ENCODE measurements around the gene UGT1A10.

The UGT1A10 gene

GRCh38 chr2:233802132-233802815 is 166.0 kb downstream of the UGT1A10 start:
- no peak for DNase-seq

- no peak for DNase-seq
Measured at GRCh38 chr2:233803292-233803911, 167.2 kb downstream of the UGT1A10 start.

DNA sequence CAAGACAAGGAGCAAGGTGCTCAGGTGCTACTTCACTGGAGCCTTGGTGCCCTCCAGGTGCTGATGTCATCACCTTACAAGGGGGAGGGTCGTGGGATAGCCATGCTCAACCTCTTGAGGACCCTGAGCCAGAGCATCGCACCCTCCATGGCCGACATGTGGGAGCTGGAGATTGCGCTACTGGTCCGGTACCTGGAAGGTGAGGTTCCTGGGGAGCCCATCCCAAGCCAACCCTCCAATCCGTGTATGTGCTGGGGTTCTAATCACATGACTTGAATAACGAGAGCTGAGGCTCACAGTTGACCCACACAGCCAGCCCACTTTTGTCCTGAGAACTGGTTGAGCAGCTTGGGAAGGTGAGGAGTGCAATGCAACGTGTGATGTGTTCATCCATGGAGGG is 167.7 kb downstream of the UGT1A10 start:
- DNase-seq: no peak

DNA sequence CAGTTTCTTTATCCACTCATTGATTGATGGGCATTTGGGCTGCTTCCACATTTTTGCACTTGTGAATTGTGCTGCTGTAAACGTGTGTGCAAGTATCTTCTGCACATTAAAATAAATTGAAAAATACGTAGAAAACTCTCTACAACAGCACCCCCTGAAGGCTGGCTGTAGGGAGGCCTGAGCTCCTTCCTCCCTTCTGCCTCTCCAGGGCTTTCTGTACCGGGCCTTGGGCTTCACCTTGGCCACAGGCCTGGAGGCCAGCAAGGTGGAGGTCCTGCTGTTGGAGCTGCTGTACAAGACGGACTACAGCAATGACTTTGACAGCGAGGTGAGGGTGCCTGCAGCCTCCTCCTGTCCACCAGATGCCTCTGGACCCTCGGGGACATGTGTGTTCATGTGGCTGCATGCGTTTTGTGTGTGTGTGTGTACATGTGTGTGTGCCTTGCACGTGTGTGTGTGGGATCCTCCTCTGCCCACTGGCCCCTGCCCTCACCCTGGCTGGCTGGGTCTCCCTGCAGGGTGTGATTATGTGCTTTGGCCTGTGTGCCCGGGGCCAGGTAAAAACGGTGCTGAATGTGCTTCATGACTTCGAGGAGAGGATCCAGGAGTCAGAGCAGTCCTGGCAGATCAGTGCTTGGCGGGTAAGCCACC is 171.1 kb downstream of the UGT1A10 start:
- DNase-seq: no peak

DNA sequence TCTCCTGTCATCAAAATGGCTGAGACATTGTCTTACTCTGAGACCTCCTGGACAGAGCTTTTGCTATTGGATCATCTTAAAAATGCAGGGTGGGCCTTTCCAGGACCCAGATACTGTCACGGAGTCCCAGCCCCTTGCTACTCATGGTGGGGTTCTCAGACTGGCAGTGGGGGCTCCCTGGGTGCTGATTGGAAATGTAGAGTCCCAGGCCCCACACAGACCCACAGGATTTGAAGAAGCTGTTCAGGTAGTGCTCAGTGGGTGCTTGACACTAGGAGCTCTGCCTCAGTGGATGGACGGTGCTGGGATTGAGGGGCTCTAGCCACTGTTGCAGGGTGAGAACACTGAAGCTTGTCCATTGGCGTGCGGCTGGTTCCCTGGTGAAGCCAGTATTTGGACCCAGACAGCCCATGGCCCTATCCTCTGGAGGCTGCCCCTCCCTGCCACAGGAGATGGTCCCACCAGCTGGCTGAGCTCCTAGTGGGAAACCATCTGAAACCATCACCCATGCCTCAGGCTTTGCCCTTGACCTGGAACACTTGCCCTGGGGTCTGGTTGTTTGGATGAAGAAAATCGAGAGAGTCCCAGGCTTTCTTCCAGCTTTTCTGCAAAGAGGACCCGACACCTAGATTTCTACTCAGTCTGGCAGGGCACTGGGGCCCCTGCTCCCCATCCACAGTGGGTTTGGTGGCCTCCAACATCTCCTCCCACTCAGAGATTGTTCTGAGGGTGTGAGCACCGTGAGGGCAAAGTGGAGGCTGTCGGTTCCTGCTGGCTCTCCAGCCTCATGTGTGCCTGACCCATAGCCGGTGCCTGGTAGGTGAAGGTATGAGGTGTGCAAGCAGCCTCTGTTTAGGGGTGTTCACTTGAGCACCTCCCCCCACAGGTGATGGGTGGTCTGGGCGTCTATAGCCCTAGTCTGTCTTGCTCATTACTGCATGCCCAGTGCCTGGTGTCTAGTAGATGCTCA is 172.0 kb downstream of the UGT1A10 start:
- no peak for DNase-seq

DNA sequence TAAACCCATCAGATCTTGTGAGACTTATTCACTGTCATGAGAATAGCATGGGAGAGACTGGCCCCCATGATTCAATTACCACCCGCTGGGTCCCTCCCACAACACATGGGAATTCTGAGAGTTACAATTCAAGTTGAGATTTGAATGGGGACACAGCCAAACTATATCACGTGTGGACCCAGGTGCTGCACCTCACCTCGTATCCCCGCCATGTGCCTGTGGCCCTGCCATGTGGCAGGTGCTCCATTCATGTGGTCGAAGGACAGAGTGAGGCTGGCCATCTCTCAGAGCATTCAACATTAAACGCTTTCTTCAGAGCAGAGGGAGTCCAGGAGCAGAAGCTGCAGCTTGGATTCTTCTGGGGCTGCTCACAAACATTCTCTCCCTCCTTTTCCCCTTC is 174.1 kb downstream of the UGT1A10 start:
- no peak for DNase-seq

- DNase-seq: no peak
Measured at GRCh38 chr2:233811087-233811486, 174.8 kb downstream of the UGT1A10 start.

DNA sequence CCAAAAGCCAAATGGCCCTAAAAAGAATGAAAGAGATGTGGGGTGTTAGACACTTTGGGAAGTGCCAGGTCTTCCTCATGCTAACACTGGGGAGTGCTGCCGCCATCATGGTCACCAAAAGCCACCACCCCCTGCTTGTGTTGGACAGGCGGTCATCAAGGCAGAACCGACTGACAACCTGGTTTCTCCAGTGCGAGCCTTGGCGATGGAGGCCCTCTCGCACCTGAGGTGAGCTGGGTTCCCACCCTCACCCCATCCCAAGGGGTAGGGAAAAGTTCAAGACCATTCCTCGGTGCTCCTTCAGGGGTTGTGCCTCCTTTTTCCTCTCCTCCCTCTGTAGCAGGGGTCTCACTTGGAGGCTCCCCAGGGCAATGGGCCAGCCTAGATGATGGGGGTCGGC is 175.5 kb downstream of the UGT1A10 start:
- no peak for DNase-seq

DNA sequence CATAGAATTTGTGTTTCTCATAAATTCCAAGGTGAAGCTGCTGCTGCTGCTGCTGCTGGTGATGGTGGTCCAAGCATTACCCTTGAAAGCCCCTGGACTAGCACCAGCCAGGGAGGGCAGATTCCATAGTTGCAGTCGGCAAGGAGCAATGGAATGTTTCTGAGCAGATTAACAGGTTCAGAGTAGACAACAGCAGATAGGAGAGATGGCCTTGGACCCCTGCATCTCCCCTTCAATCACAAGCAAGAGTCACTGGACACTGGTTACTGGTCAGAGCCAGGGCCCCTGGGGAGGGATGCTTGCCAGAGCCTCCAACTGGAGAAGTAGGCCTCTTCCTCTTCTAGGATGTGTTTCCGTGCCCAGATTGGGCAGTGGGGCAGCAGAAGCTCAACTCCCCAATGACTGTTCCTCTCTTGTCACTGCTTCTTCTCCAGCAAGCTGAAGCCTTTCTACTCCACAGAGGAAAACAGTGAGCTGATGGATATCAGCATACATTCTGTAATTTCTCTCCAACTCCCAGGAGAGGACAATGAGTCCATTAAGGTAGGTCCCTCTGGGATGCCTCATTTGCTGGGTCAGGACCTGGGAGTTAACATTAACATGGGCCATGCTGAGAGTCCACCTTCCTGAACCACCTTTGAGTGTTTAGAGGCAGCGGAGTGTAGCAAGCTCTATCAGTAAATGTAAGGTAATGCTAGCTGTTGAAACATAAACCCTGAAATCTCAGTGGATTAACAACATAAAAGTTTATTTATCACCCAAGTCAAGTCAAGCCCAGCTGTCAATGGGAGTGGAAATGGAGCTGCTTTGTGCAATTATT is 177.2 kb downstream of the UGT1A10 start:
- no peak for DNase-seq

DNA sequence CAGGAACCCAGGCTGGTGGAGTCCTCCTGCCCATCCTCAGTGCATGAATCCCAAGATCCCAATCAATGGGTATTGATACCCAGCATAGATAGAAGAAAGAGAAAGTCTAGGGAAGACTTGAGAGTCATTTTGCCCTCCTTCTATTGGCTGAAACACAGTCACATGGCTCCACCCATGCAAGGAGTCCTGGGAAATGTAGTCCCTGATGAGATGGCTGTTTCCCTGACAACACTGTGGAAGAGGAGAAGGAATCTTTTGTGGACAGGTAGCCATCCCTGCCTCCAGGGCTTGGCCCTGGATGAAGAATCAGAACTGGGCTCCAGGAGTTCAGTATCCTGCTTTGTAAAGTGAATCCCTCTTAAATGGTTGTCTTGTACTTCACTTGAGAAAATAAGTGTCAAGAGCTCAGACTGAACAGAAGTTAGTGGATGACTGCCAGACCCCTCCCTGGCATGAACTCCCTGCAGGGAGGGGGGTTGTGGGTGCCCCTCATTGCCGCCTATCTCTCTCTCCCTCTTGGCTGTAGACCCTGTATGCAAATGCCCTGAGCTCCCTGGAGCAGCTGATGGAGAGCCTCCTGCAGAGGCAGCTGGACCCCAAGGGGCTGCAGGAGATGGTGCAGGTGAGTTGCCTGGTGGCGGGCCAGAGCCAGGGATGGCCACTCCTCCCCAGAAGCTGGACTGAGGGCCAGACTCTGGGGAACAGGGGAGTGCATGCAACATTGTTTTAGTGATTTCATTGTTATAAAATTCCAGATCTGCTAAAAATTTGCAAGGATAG is 178.0 kb downstream of the UGT1A10 start:
- DNase-seq: no peak

DNA sequence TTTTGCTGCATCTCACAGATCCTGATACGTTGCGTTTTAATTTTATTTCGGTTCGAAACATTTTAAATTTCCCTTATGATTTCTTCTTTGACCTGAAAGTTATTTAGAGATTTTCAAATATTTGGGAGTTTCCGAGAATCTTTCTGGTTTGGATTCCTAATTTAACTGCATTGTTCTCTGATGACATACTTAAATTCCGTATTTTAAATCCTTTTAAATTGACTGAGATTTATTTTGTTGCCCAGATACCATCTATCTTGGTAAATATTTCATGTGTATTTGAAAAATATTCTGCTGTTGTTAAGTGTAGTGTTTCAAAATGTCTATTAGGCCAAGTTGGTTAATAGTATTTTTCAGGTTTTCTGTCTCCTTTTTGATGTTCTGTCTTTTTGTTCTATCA is 179.6 kb downstream of the UGT1A10 start:
- DNase-seq: no peak

DNA sequence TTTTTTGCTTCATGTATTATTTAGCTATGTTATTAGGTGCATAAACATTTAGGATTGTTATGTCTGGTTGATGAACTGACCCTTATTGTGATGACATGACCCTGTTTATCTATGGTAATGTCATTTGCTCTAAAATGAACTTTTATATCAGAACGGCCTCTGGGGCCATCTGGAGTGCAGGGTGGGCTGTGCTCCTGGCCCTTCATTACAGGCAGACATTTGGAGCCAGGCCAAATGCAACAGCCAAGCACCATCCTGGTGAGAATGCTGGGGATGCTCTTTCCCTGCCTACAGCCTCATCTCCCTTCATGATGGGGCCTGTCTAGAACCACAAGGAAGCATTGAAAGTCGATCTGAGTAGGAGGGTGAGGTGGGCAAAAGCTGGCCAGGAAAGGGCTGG is 180.1 kb downstream of the UGT1A10 start:
- no peak for DNase-seq

DNA sequence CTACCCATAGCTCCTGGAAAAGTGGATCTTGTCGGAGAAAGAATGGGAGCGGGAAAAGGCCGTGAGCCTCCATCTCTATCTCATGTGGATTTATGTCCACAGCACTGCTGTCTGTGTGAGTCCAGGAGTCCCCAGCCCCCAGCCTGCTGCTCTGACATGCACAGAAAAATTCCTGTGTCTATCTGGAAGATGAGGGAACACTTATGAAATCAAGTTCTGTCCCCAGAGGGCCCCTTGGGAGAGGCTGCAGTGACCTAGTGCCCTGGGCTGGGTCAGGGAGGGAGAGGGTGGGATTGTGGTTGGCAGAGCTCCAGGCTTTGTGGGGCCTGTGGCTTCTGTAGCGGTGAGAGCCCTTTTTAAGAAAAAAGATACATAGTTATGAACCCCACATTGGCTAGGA is 180.5 kb downstream of the UGT1A10 start:
- DNase-seq: no peak

- DNase-seq: no peak
Measured at GRCh38 chr2:233817361-233817911, 181.2 kb downstream of the UGT1A10 start.

GRCh38 chr2:233817995-233818638 is 181.9 kb downstream of the UGT1A10 start:
- DNase-seq: no peak

DNA sequence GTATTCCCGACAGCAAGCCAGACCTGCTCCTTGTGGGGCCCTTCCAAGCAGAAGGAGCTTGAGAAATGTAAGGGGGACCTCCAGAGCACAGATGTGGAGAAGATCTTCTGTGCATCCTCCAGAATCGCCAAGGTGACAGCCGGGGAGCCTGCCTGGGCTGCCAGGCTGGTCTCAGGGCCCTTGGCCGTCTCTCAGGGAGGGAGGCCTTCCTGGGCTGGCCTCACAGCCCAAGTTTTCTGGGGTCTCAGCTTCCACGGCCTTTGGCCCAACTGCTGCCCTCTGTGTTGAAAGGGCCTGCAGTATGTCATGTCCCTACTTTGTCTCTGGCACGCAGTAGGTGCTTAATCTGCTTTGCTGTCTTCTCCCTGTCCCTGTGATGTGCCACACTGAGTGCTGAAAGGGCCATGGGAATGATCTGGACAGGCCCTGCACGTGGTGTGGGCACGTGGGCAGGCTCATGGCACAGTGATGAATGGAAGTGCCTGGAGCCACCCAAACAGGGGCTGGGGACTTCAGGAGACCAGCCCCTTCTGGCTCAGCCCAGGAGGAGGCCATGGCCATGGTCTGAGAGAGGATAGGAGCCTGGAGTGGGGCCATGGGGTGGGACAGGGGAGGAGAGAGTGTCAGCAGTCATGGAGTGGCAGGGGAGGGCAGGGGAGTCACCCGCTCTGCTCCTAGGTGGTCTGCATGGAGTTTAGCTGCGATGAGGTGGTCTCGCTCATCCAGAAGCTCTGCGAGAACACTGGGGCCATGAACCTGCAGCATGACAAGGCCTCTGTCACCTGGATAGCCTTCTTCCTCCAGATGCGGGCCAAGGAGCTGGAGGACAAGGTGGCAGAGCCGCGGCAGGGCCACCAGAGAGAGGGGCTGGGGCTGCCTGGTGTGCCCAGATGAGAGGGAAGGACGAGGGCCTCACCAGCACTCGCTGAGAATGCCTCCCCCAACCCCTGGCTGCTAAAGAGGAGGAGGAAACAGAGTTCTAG is 182.7 kb downstream of the UGT1A10 start:
- no peak for DNase-seq

DNA sequence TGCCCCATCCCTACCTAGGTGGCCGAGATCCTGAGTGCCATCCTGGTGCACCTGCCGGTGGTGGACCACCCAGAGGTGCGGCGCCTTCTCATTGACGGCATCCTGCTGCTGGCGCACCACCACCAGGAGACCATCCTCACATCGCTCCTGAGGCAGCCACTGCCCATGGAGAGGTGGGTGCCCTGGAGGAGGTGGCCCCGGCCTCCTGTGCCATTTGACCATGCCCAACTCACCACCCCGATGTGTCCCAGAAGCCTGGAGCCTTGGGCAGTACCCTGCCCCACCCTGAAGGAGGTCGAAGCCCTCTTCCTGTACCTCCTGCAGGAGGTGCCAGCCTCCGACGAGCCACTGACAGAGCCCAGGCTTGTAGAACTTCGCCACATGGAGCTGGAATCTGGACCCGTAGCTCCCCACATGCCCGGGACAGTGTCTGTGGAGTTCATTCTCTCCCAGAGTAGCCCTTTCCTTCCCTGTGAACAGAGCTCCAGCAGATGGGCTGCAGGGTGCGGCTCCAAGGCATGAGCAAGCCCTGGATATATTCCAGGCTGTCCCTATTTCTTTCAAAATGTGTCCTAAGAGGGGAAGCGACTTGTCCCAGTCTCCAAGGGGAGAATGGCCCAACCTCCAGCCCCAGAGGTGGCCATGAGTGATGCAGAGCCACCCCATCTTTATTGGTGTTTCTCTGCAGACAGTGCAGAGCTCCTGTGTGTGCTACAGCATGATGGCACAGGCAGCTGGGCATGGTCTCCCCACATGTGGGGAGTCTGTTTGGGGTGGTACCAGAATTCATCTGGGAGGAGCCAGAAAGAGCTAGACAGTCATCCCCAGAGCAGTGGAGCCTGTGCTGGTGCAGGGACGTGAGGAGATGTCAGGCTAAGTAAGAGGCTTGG is 183.9 kb downstream of the UGT1A10 start:
- DNase-seq: no peak
